ENCODE results near the gene ARID3C. TPM values are rescaled to one million over a fixed set of nuclear protein-coding genes. Genes with fewer than 3 reads are reported as not detected.

ARID3C gene
- total and polyA plus RNA-seq, 4 experiments from 2014 or later, result not detected

DNA sequence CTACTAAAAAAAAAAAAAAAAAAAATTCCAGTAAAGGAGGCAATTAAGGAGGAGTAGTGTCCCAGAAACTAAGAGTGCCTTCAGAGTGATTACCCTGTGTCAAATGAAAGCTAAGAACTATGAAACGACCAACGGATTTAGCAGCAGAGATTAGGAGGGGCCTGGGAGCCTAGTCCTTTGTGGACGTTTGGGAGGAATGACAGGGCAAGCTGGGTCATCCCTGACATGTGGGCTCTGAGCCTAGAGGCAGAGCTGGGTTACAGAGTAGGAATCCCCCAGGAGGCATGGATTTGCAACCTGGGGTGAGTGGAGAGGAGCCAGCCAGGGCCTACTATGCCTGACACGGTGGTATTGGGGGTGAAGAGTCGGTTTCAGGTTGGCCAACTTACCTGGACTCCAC is 4.3 kb upstream of the ARID3C start:
- H3K4me3 ChIP-seq (ENCODE audit: low read length in 2 of 2), result no peak overlapping the region
- Mint-ChIP-seq H3K36me3 (peaks cover 6 to 13% of the 10 kb centered on the region in 2 donors), H3K27ac (no peak overlapping the region), H3K4me3 (no peak overlapping the region), H3K9me3 (peaks cover 0 to 2% (median 0%) of the 10 kb centered on the region in 8 donors), H3K27me3 (peaks cover 8 to 10% of the 10 kb centered on the region in 2 donors), H3K4me1 (peaks cover 24 to 69% (median 38%) of the 10 kb centered on the region in 4 donors)
- no peaks in the 10 kb centered on the region for H3K9me3 ChIP-seq (ENCODE audit: control insufficient read depth in 1 of 2, low read length in 2 of 2)
- H3K27me3 ChIP-seq (ENCODE audit: insufficient read depth, low read length), result peaks cover 12% of the 10 kb centered on the region
- DNase-seq, result no peak
- CTCF ChIA-PET (ENCODE audit: partially characterized antibody), result interaction anchor here (0.8 to 10.5 kb wide), 17 partner anchors 8 to 236 kb away, joined by 3 to 235 read pairs (median 14); partner anchors contain the start of genes CCL27, DCTN3, GALT and RPP25L
- POLR2A ChIA-PET (ENCODE audit: partially characterized antibody), result interaction anchor here (1.0 to 22.1 kb wide), 7 partner anchors 10 to 26 kb away, joined by 4 to 484 read pairs (median 39); partner anchors contain the start of genes CCL27, DCTN3, GALT and IL11RA
- no peaks in the 10 kb centered on the region for H3K36me3 ChIP-seq (ENCODE audit: insufficient read depth, low read length)
- intact Hi-C loops (cut with micrococcal nuclease), result loop anchor here (5.0 kb wide), 1 partner anchor 111 kb away; the partner anchor contains the start of gene ENHO
- peaks cover 42% of the 10 kb centered on the region for H3K4me1 ChIP-seq (ENCODE audit: insufficient read depth, low read length)
- H3K27ac ChIP-seq (ENCODE audit: low read depth, low read length), result no peak overlapping the region

DNA sequence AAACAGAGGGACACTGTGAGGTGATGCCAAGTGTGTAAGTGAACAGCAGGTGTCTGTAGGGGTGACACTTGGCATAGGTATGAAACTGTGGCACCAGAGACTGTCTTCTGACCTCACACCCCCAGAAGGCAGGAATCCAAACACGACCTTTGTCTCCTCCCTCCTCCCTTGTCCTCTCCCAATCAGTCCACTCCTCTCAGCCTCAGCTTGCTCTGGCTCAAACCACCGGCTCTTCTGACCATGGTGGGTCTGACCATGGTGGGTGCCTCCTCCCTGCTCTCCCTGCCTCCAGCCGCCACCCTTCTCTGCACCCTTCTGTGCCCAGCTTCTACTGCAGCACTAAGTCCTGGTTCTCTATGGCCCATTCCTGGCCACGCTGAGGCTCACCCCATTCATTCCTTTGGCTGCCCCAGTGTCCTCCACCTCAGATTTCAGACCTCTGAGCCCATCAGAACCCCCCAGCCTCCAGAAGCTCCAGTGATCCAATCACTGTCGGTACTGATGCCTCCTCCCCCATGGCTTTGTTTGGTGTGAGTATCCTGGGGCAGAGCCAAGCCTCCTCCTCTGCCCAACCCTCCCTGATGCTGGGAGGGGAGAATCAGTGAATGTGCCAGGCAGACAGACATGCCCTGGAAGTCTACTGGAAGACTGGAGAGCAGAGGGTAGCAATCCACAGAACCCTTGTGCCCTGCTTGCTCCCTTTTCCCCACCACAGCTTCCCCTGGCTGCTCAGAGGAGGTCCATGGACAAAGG is 1.7 kb upstream of the ARID3C start:
- H3K27me3 Mint-ChIP-seq, result peaks cover 24 to 27% of the 10 kb centered on the region in 2 donors
- intact Hi-C loops (cut with micrococcal nuclease), result loop anchor here (5.0 kb wide), 1 partner anchor 108 kb away; the partner anchor contains the start of gene ENHO
- Histone ChIP-seq H3K36me3 (ENCODE audit: insufficient read depth, low read length) (no peaks in the 10 kb centered on the region), H3K4me3 (ENCODE audit: low read length in 2 of 2) (no peak overlapping the region), H3K27me3 (ENCODE audit: insufficient read depth, low read length) (peaks cover 35% of the 10 kb centered on the region), H3K9me3 (ENCODE audit: control insufficient read depth in 1 of 2, low read length in 2 of 2) (no peaks in the 10 kb centered on the region), H3K27ac (ENCODE audit: low read depth, low read length) (no peak overlapping the region), H3K4me1 (ENCODE audit: insufficient read depth, low read length) (peaks cover 25% of the 10 kb centered on the region)
- POLR2A ChIA-PET (ENCODE audit: partially characterized antibody), result interaction anchor here (1.6 kb wide), 2 partner anchors 10 to 13 kb away, joined by 4 to 5 read pairs; partner anchors contain the start of gene DCTN3
- CTCF ChIA-PET (ENCODE audit: partially characterized antibody), result interaction anchor here (0.8 to 10.5 kb wide), 3 partner anchors 8 to 16 kb away, joined by 3 to 235 read pairs (median 4); partner anchors contain the start of genes GALT and RPP25L
- H3K4me3 Mint-ChIP-seq, result peak overlapping the region in 4 of 8 donors; percentile 4 to 63 (median 40)
- peak overlapping the region in 3 of 7 donors; percentile 25 to 50 (median 35) for H3K27ac Mint-ChIP-seq
- H3K4me1 Mint-ChIP-seq, result peaks cover 16 to 54% (median 23%) of the 10 kb centered on the region in 4 donors
- H3K36me3 Mint-ChIP-seq, result peaks cover 3 to 7% of the 10 kb centered on the region in 2 donors
- peaks cover 0 to 3% (median 0%) of the 10 kb centered on the region in 8 donors for H3K9me3 Mint-ChIP-seq
- no peak for DNase-seq

GRCh38 chr9:34629491-34629808 is 584 bp upstream of the ARID3C start:
- H3K27me3 Mint-ChIP-seq, result peaks cover 27 to 29% of the 10 kb centered on the region in 2 donors
- peaks cover 44% of the 10 kb centered on the region for H3K27me3 ChIP-seq (ENCODE audit: insufficient read depth, low read length)
- peaks cover 0 to 3% (median 0%) of the 10 kb centered on the region in 8 donors for H3K9me3 Mint-ChIP-seq

DNA sequence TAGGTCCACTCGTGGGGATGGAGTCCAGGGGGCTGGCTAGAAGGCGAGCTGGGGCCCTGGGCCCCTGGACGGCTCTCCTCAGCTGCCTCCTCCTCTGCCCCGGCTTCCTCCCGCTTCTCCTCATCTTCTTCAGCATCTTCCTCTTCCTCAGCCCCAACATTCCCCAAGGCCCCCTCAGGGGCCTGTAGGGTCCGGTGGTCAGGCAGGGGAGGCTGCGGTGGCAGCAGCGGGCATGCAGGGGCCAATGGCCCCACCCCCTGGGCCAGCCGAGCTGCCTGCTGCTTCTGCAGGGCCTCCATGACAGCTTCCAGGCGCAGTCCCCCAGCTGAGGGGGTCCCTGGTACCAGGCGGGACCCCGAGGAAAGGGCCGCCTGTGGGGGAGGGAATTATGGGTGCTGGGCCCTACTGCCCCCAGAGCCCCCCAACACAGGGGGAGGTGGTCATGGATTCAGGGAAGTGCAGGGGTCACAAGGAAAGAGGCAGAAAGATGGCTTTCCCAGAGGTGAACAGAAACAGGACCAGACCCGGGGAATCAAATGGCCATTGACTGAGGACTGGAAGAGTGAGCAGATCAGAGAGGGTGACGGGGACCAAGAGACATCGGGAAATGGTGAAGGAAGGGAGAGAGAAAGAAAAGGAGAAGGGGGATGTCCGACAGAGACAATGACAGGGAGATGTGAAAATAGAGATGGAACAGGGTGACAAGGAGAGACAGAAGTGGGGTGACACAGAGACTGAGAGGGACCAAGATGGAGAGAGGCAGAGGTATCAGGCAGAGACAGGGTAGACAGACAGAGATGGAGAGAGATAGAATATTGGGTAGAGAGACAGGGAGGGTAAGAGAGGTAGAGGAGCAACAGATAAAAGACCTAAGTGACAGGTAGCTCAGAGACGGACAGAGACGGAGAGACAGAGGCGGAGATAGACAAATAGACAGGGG is 880 bp downstream of the ARID3C start:
- peaks cover 35 to 39% of the 10 kb centered on the region in 2 donors for H3K27me3 Mint-ChIP-seq
- intact Hi-C loops (cut with micrococcal nuclease), result loop anchor here (1.0 kb wide), 1 partner anchor 8 kb away; the partner anchor contains the start of gene DCTN3
- H3K4me3 Mint-ChIP-seq, result peak overlapping the region; percentile 79 to 97 (median 86)
- Histone ChIP-seq H3K36me3 (ENCODE audit: insufficient read depth, low read length) (no peaks in the 10 kb centered on the region), H3K27me3 (ENCODE audit: insufficient read depth, low read length) (peaks cover 56% of the 10 kb centered on the region), H3K9me3 (ENCODE audit: control insufficient read depth in 1 of 2, low read length in 2 of 2) (no peaks in the 10 kb centered on the region), H3K4me3 (ENCODE audit: low read length in 2 of 2) (peak overlapping the region in 1 of 2 donors; percentile 15), H3K27ac (ENCODE audit: low read depth, low read length) (no peak overlapping the region), H3K4me1 (ENCODE audit: insufficient read depth, low read length) (peaks cover 27% of the 10 kb centered on the region)
- no peak for DNase-seq
- no peaks in the 10 kb centered on the region for H3K36me3 Mint-ChIP-seq
- CTCF ChIA-PET (ENCODE audit: partially characterized antibody), result interaction anchor here (1.3 to 10.5 kb wide), 4 partner anchors 10 to 24 kb away, joined by 4 to 235 read pairs (median 6); partner anchors contain the start of genes GALT, RPP25L and SIGMAR1
- POLR2A ChIA-PET (ENCODE audit: partially characterized antibody), result interaction anchor here (1.1 to 1.7 kb wide), 2 partner anchors 8 to 15 kb away, joined by 3 to 15 read pairs; partner anchors contain the start of gene DCTN3
- H3K27ac Mint-ChIP-seq, result peak overlapping the region in 5 of 7 donors; percentile 6 to 90 (median 40)
- peaks cover 12 to 46% (median 20%) of the 10 kb centered on the region in 4 donors for H3K4me1 Mint-ChIP-seq
- peaks cover 0 to 3% (median 0%) of the 10 kb centered on the region in 8 donors for H3K9me3 Mint-ChIP-seq

More at GRCh38 chr9:34629491-34629808, 584 bp upstream of the ARID3C start:
- no peaks in the 10 kb centered on the region for H3K36me3 ChIP-seq (ENCODE audit: insufficient read depth, low read length)
- peaks cover 0 to 2% of the 10 kb centered on the region in 2 donors for H3K36me3 Mint-ChIP-seq
- no peak for DNase-seq
- H3K27ac Mint-ChIP-seq, result peak overlapping the region in 1 of 7 donors; percentile 22
- CTCF ChIA-PET (ENCODE audit: partially characterized antibody), result interaction anchor here (0.9 to 10.5 kb wide), 5 partner anchors 8 to 71 kb away, joined by 3 to 235 read pairs (median 4); partner anchors contain the start of genes DCTN3, GALT, RPP25L and SIGMAR1
- H3K9me3 ChIP-seq (ENCODE audit: control insufficient read depth in 1 of 2, low read length in 2 of 2), result no peaks in the 10 kb centered on the region
- POLR2A ChIA-PET (ENCODE audit: partially characterized antibody), result interaction anchor here (1.1 to 1.7 kb wide), 5 partner anchors 8 to 34 kb away, joined by 3 to 15 read pairs (median 8); partner anchors contain the start of genes DCTN3, RPP25L and SIGMAR1
- H3K4me3 Mint-ChIP-seq, result peak overlapping the region; percentile 71 to 93 (median 86)
- H3K4me3 ChIP-seq (ENCODE audit: low read length in 2 of 2), result peak overlapping the region in 1 of 2 donors; percentile 37
- H3K27ac ChIP-seq (ENCODE audit: low read depth, low read length), result no peak overlapping the region
- H3K4me1 Mint-ChIP-seq, result peaks cover 14 to 50% (median 20%) of the 10 kb centered on the region in 4 donors
- intact Hi-C loops (cut with micrococcal nuclease), result no loop called here
- peaks cover 22% of the 10 kb centered on the region for H3K4me1 ChIP-seq (ENCODE audit: insufficient read depth, low read length)

DNA sequence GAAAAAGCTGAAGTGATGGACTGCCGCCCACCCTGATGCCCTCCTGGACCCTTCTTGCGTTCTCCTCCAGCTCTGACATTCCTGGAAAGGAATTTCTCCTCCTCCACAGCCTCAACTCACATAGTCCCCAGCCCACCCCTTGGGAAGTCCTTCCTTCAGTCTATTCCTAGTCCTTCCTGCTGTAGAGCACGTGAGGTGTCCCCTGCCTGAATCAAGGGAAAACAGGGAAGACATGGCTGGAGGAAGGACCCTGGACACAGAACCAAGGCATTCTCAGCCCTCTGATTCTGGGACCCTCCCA is 3.7 kb downstream of the ARID3C start:
- Mint-ChIP-seq H3K4me1 (peaks cover 17 to 48% (median 26%) of the 10 kb centered on the region in 4 donors), H3K27me3 (peaks cover 45 to 55% of the 10 kb centered on the region in 2 donors), H3K4me3 (no peak overlapping the region), H3K36me3 (peaks cover 0 to 4% of the 10 kb centered on the region in 2 donors), H3K27ac (peak overlapping the region in 1 of 7 donors; percentile 33), H3K9me3 (peaks cover 0 to 3% (median 0%) of the 10 kb centered on the region in 8 donors)
- H3K36me3 ChIP-seq (ENCODE audit: insufficient read depth, low read length), result no peaks in the 10 kb centered on the region
- intact Hi-C loops (cut with micrococcal nuclease), result no loop called here
- no peak overlapping the region for H3K4me3 ChIP-seq (ENCODE audit: low read length in 2 of 2)
- peaks cover 34% of the 10 kb centered on the region for H3K4me1 ChIP-seq (ENCODE audit: insufficient read depth, low read length)
- DNase-seq, result no peak
- H3K9me3 ChIP-seq (ENCODE audit: control insufficient read depth in 1 of 2, low read length in 2 of 2), result no peaks in the 10 kb centered on the region
- H3K27ac ChIP-seq (ENCODE audit: low read depth, low read length), result no peak overlapping the region
- peaks cover 66% of the 10 kb centered on the region for H3K27me3 ChIP-seq (ENCODE audit: insufficient read depth, low read length)
- POLR2A ChIA-PET (ENCODE audit: partially characterized antibody), result interaction anchor here (1.9 to 2.3 kb wide), 2 partner anchors 12 to 22 kb away, joined by 6 to 12 read pairs; partner anchors contain the start of genes GALT and SIGMAR1
- CTCF ChIA-PET (ENCODE audit: partially characterized antibody), result interaction anchor here (1.1 to 2.5 kb wide), 4 partner anchors 9 to 21 kb away, joined by 3 to 17 read pairs (median 4); no protein-coding TSS in a partner anchor

DNA sequence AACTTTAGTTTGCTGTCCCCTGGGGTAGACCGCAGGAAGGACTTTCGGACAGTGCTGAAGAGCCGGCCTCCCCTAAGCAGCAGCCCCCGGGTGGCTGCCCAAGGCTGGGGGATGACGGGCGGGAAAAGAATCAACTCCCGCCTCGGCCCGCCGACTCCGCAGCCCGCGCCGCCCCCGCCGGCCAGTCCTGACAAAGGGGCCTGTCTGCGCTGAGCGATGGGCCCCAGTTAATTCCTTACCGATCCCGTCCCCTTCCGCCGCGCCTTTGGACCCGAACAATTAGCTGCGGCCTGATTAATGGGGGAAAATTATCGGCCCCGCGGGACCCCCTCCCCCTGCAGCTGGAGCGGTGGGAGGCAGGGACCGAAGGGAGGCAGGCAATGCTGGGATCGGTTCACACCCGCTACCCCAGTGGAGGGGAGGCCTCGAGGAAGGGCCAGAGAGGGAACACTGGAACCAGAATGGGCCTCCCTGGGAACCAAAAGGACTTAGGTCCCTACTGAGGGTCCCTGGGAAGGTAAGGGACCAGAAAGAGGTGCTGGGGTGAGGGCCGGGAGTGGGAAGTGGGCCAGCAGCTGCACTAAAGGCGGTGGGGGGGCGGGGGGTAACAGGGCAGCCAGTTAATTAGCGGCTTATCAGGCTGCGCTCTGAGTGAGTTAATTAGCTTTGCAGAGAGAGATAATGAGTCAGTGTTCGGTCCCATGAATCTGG is 4.2 kb downstream of the ARID3C start:
- peaks cover 0 to 8% of the 10 kb centered on the region in 2 donors for H3K36me3 Mint-ChIP-seq
- H3K9me3 Mint-ChIP-seq, result peaks cover 0 to 3% (median 0%) of the 10 kb centered on the region in 8 donors
- peaks cover 37% of the 10 kb centered on the region for H3K4me1 ChIP-seq (ENCODE audit: insufficient read depth, low read length)
- peaks cover 66% of the 10 kb centered on the region for H3K27me3 ChIP-seq (ENCODE audit: insufficient read depth, low read length)
- peak overlapping the region in 1 of 8 donors; percentile 46 for H3K4me3 Mint-ChIP-seq
- no peak overlapping the region for H3K4me3 ChIP-seq (ENCODE audit: low read length in 2 of 2)
- no peaks in the 10 kb centered on the region for H3K9me3 ChIP-seq (ENCODE audit: control insufficient read depth in 1 of 2, low read length in 2 of 2)
- no peak overlapping the region for H3K27ac Mint-ChIP-seq
- no peak overlapping the region for H3K27ac ChIP-seq (ENCODE audit: low read depth, low read length)
- DNase-seq, result no peak
- POLR2A ChIA-PET (ENCODE audit: partially characterized antibody), result interaction anchor here (1.9 to 2.3 kb wide), 2 partner anchors 12 to 22 kb away, joined by 6 to 12 read pairs; partner anchors contain the start of genes GALT and SIGMAR1
- CTCF ChIA-PET (ENCODE audit: partially characterized antibody), result interaction anchor here (1.1 to 2.5 kb wide), 4 partner anchors 9 to 21 kb away, joined by 3 to 17 read pairs (median 4); no protein-coding TSS in a partner anchor
- H3K27me3 Mint-ChIP-seq, result peaks cover 45 to 55% of the 10 kb centered on the region in 2 donors
- intact Hi-C loops (cut with micrococcal nuclease), result no loop called here
- H3K4me1 Mint-ChIP-seq, result peaks cover 19 to 48% (median 29%) of the 10 kb centered on the region in 4 donors
- no peaks in the 10 kb centered on the region for H3K36me3 ChIP-seq (ENCODE audit: insufficient read depth, low read length)

Measured in CD4-positive, alpha-beta memory T cell (primary cell).